GM19035 (cell line): ENCODE measurements around the gene ITGA11.

Source experiments
- ATAC-seq: cut with Tn5 transposase; IDR thresholded peaks from one replicate; pipeline ENCODE4 v1.9.1; 2021; ENCODE audit not compliant: unreplicated experiment

The ITGA11 gene

GRCh38 chr15:68431792-68432401 lies at the start of gene ITGA11:
Gene ITGA11 (minus strand): TSS chr15:68432163. CDS start chr15:68432066, 97 bp downstream.
- no peak for ATAC-seq

GRCh38 chr15:68481321-68481720 lies 49.4 kb upstream of the ITGA11 start:
- ATAC-seq: no peak

GRCh38 chr15:68480296-68480695 lies 48.3 kb upstream of the ITGA11 start:
- no peak for ATAC-seq

- ATAC-seq: no peak
Measured at GRCh38 chr15:68479870-68480269, 47.9 kb upstream of the ITGA11 start.

GRCh38 chr15:68479406-68479805 lies 47.4 kb upstream of the ITGA11 start:
- ATAC-seq: no peak

GRCh38 chr15:68478853-68479252 lies 46.9 kb upstream of the ITGA11 start:
- no peak for ATAC-seq

GRCh38 chr15:68475449-68475848 lies 43.5 kb upstream of the ITGA11 start:
- no peak for ATAC-seq

GRCh38 chr15:68471541-68471940 lies 39.6 kb upstream of the ITGA11 start:
- ATAC-seq: no peak

- no peak for ATAC-seq
Measured at GRCh38 chr15:68470976-68471375, 39.0 kb upstream of the ITGA11 start.

GRCh38 chr15:68470049-68470742 lies 38.2 kb upstream of the ITGA11 start:
- ATAC-seq: no peak

- ATAC-seq: no peak
Measured at GRCh38 chr15:68469162-68470048, 37.4 kb upstream of the ITGA11 start.

GRCh38 chr15:68466876-68467275 lies 34.9 kb upstream of the ITGA11 start:
- ATAC-seq: no peak

- no peak for ATAC-seq
Measured at GRCh38 chr15:68465861-68466560, 34.0 kb upstream of the ITGA11 start.

GRCh38 chr15:68464448-68465090 lies 32.6 kb upstream of the ITGA11 start:
- ATAC-seq: no peak

GRCh38 chr15:68463996-68464395 lies 32.0 kb upstream of the ITGA11 start:
- ATAC-seq: no peak

GRCh38 chr15:68463444-68463843 lies 31.5 kb upstream of the ITGA11 start:
- no peak for ATAC-seq

- ATAC-seq: no peak
Measured at GRCh38 chr15:68460166-68460565, 28.2 kb upstream of the ITGA11 start.

- no peak for ATAC-seq
Measured at GRCh38 chr15:68450192-68450591, 18.2 kb upstream of the ITGA11 start.

- ATAC-seq: no peak
Measured at GRCh38 chr15:68449389-68449788, 17.4 kb upstream of the ITGA11 start.

- ATAC-seq: no peak
Measured at GRCh38 chr15:68447976-68448755, 16.2 kb upstream of the ITGA11 start.
